HG03108 (cell line): ENCODE results near the gene RFX8.
"Not testable (repeated sequence)": the region's sequence is repeated elsewhere in the genome, so short reads cannot be mapped to it uniquely, and the experiment has no call there.

Experiments used
- ATAC-seq: cut with Tn5 transposase; IDR thresholded peaks from one replicate; pipeline ENCODE4 v1.9.1; 2021; ENCODE audit warnings: moderate library complexity; ENCODE audit not compliant: unreplicated experiment

The RFX8 gene

GRCh38 chr2:101354420-101355311 lies 120.2 kb downstream of the RFX8 start:
- ATAC-seq = no peak

DNA sequence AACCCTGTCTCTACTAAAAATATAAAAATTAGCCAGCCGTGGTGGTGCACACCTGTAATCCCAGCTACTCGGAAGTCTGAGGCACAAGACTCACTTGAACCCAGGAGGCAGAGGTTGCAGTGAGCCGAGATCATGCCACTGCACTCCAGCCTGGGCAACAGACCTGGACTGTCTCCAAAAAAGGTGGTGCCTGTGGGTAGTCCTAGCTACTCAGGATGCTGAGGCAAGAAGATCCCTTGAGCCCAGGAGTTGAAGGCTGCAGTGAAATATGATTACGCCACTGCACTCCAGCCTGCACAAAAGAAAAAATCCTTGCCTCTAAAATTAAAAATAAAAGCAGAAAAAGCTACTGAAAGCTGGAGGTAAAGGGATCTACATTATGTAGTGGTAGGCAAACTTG lies 122.3 kb downstream of the RFX8 start:
- not testable (repeated sequence) for ATAC-seq

DNA sequence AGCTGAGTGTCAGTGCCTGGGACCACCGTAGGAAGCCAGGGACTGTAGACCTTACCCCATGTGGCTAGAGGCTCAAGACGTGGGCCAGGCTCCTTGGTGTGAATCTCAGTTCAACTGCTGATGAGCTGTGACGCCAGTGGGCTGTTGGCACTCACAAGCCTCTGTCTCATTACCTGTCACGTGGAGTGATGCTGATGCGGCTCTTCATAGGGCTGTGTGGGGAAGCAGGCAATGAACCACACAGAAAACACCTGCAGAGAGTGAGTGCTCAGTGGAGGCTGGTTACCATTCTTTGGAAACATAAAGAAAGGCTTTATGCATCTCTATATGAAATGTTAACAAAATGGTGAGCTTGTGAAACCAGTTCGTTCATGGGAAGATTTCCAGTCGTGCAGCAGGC lies 123.7 kb downstream of the RFX8 start:
- no peak for ATAC-seq

- ATAC-seq = no peak
These were observed 124.8 kb downstream of the RFX8 start for GRCh38 chr2:101349893-101350662.

GRCh38 chr2:101348883-101349282 lies 126.0 kb downstream of the RFX8 start:
- no peak for ATAC-seq
